H1 (cell line): ENCODE measurements around the gene GALE. TPM values are rescaled to one million over a fixed set of nuclear protein-coding genes. Genes with fewer than 3 reads are reported as not detected.
"Not testable (repeated sequence)": the region's sequence is repeated elsewhere in the genome, so short reads cannot be mapped to it uniquely, and the experiment has no call there.

Source experiments
- CTCF ChIA-PET: fragments of 300-600 bp; sonication (Branson Sonifier 250); formaldehyde crosslinking; loops from one replicate; lab custom pipeline; 2021; ENCODE audit not compliant: partially characterized antibody; lab: Charles Lee
- POLR2A ChIA-PET: fragments of 300-600 bp; sonication (Branson Sonifier 250); formaldehyde crosslinking; loops from one replicate; lab custom pipeline; 2021; ENCODE audit warnings: inconsistent platforms; ENCODE audit not compliant: partially characterized antibody; lab: Charles Lee
- DNase-seq, 2 experiments: peaks; one replicate each; pipeline versions ENCODE4 v3.0.0 to v3.0.0-alpha.2; 2010 to 2022; ENCODE audit warnings: low spot score in 2 of 2, low read depth in 1 of 2, mixed read lengths in 1 of 2
- FAIRE-seq: peaks from 2 replicates; lab custom pipeline; 2011; peaks lifted over from hg19 to GRCh38; lab: Jason Lieb, UNC
- H2AFZ ChIP-seq: 2 replicates; pipeline ENCODE4 v1.8.1; 2012; ENCODE audit warnings: low read length, inconsistent platforms
- H2AK5ac ChIP-seq: 2 replicates; pipeline ENCODE4 v1.6.1; 2013; ENCODE audit warnings: low read depth, low read length
- H2BK120ac ChIP-seq: replicated peaks from 2 replicates; pipeline ENCODE3; 2013; ENCODE audit warnings: low read depth, low read length, inconsistent platforms
- H2BK12ac ChIP-seq: 2 replicates; pipeline ENCODE4 v1.6.1; 2013; ENCODE audit warnings: low read depth, low read length
- H2BK15ac ChIP-seq: 2 replicates; pipeline ENCODE4 v1.6.1; 2013; ENCODE audit warnings: low read length
- H2BK20ac ChIP-seq: 2 replicates; pipeline ENCODE4 v1.6.1; 2013; ENCODE audit warnings: low read length
- H2BK5ac ChIP-seq: 2 replicates; pipeline ENCODE4 v1.6.1; 2013; ENCODE audit warnings: low read depth, low read length
- H3K14ac ChIP-seq: 2 replicates; pipeline ENCODE4 v1.6.1; 2013; ENCODE audit warnings: inconsistent platforms; ENCODE audit not compliant: insufficient read length
- H3K18ac ChIP-seq: 2 replicates; pipeline ENCODE4 v1.6.1; 2013; ENCODE audit warnings: low read length; ENCODE audit errors: extremely low read depth
- H3K23ac ChIP-seq: 2 replicates; pipeline ENCODE4 v1.6.1; 2013; ENCODE audit warnings: inconsistent platforms; ENCODE audit not compliant: insufficient read length
- H3K23me2 ChIP-seq: 2 replicates; pipeline ENCODE4 v1.6.1; 2013; ENCODE audit warnings: low read depth, low read length
- H3K27ac ChIP-seq: 2 replicates; pipeline ENCODE4 v1.6.1; 2011; ENCODE audit warnings: low read depth, low read length, inconsistent platforms
- H3K27me3 ChIP-seq, 4 experiments: replicated peaks in 1 of 4; 1 replicate in 1 of 4; 2 replicates in 3 of 4; pipeline versions ENCODE4 v1.6.1 to v1.8.1; 2011 to 2013; ENCODE audit warnings: low read length in 3 of 4, mild to moderate bottlenecking in 3 of 4, inconsistent platforms in 2 of 4, mixed read lengths in 2 of 4, moderate library complexity in 1 of 4; ENCODE audit not compliant: control insufficient read depth in 3 of 4, insufficient read depth in 3 of 4; ENCODE audit errors: extremely low read depth in 1 of 4
- H3K36me3 ChIP-seq, 4 experiments: 2 replicates each; pipeline versions ENCODE4 v1.6.1 to v1.8.1; 2011 to 2013; ENCODE audit warnings: mild to moderate bottlenecking in 4 of 4, low read length in 3 of 4, moderate library complexity in 2 of 4, control low read depth in 1 of 4, inconsistent platforms in 1 of 4; ENCODE audit not compliant: insufficient read depth in 4 of 4, control insufficient read depth in 2 of 4
- H3K4ac ChIP-seq: replicated peaks from 2 replicates; pipeline ENCODE3; 2013; ENCODE audit warnings: low read length, low read depth, mixed read lengths, inconsistent platforms; ENCODE audit not compliant: insufficient read length
- H3K4me1 ChIP-seq, 4 experiments: replicated peaks in 1 of 4; 1 replicate in 1 of 4; 2 replicates in 3 of 4; pipeline versions ENCODE4 v1.6.1 to v1.8.1; 2011 to 2013; ENCODE audit warnings: low read length in 3 of 4, inconsistent platforms in 2 of 4, mixed read lengths in 1 of 4; ENCODE audit not compliant: insufficient read depth in 4 of 4, control insufficient read depth in 3 of 4
- H3K4me2 ChIP-seq, 2 experiments: 2 replicates each; pipeline versions ENCODE4 v1.6.1 to v1.8.1; 2011 to 2013; ENCODE audit warnings: low read depth in 2 of 2, low read length in 2 of 2, control low read depth in 1 of 2, inconsistent platforms in 1 of 2, mild to moderate bottlenecking in 1 of 2; ENCODE audit not compliant: insufficient read depth in 1 of 2
- H3K4me3 ChIP-seq, 4 experiments: fragments of 200-600, 300-600 bp in 1 of 4; sonication (generic), shearing (Covaris generic), sonication (Bioruptor Twin) in 1 of 4; 2 replicates each; pipeline versions ENCODE4 v1.5.1 to v1.8.1; 2011 to 2016; ENCODE audit warnings: low read length in 4 of 4, low read depth in 3 of 4, control low read depth in 2 of 4, inconsistent platforms in 2 of 4, mild to moderate bottlenecking in 2 of 4, mixed read lengths in 1 of 4, moderate library complexity in 1 of 4; ENCODE audit not compliant: insufficient read depth in 2 of 4; ENCODE audit errors: extremely low read depth in 1 of 4
- H3K56ac ChIP-seq: replicated peaks from 2 replicates; pipeline ENCODE3; 2013; ENCODE audit warnings: low read depth, mild to moderate bottlenecking, mixed read lengths, low read length, inconsistent platforms; ENCODE audit not compliant: insufficient read length
- H3K79me1 ChIP-seq: 2 replicates; pipeline ENCODE4 v1.6.1; 2013; ENCODE audit warnings: low read depth, low read length, control low read depth
- H3K79me2 ChIP-seq, 2 experiments: 2 replicates each; pipeline versions ENCODE4 v1.6.1 to v1.8.1; 2012 to 2013; ENCODE audit warnings: low read length in 2 of 2, mild to moderate bottlenecking in 2 of 2, inconsistent platforms in 1 of 2; ENCODE audit not compliant: insufficient read depth in 2 of 2, control insufficient read depth in 1 of 2
- H3K9ac ChIP-seq, 4 experiments: replicated peaks in 1 of 4; 1 replicate in 1 of 4; 2 replicates in 3 of 4; pipeline versions ENCODE4 v1.6.1 to v1.8.1; 2011 to 2013; ENCODE audit warnings: low read depth in 3 of 4, low read length in 3 of 4, control low read depth in 2 of 4, mild to moderate bottlenecking in 2 of 4, moderate library complexity in 2 of 4, inconsistent platforms in 1 of 4; ENCODE audit errors: extremely low read depth in 1 of 4
- H3K9me3 ChIP-seq, 2 experiments: 2 replicates each; pipeline versions ENCODE4 v1.6.1 to v1.8.1; 2012 to 2013; ENCODE audit warnings: mild to moderate bottlenecking in 2 of 2, moderate library complexity in 2 of 2, control low read depth in 1 of 2, inconsistent platforms in 1 of 2, low read depth in 1 of 2, low read length in 1 of 2, mixed read lengths in 1 of 2; ENCODE audit not compliant: insufficient read depth in 2 of 2
- H4K20me1 ChIP-seq, 2 experiments: replicated peaks in 1 of 2; 2 replicates each; pipeline versions ENCODE3 to v1.8.1; 2011 to 2013; ENCODE audit warnings: inconsistent platforms in 2 of 2, low read length in 2 of 2, mild to moderate bottlenecking in 1 of 2; ENCODE audit not compliant: insufficient read depth in 2 of 2, control insufficient read depth in 1 of 2
- H4K5ac ChIP-seq: 2 replicates; pipeline ENCODE4 v1.6.1; 2013; ENCODE audit warnings: low read length, low read depth, mixed read lengths, inconsistent platforms; ENCODE audit not compliant: insufficient read length
- H4K8ac ChIP-seq: 2 replicates; pipeline ENCODE4 v1.8.0; 2013; ENCODE audit warnings: mild to moderate bottlenecking, moderate library complexity, low read length, inconsistent platforms; ENCODE audit not compliant: insufficient read depth; ENCODE audit errors: extremely low read depth
- H4K91ac ChIP-seq: replicated peaks from 2 replicates; pipeline ENCODE3; 2013; ENCODE audit warnings: low read length, mixed read lengths, inconsistent platforms; ENCODE audit not compliant: insufficient read length
- WGBS, 2 experiments: shearing (Covaris generic) in 1 of 2; methylation state at CpG; one replicate each; pipeline versions ENCODE4 v1.1.6 to v1.1.7; 2013 to 2015; ENCODE audit warnings: low lambda C conversion rate in 2 of 2, mixed read lengths in 2 of 2, inconsistent platforms in 1 of 2, low coverage in 1 of 2, missing lambda C conversion rate in 1 of 2; ENCODE audit not compliant: insufficient replicate concordance in 2 of 2, insufficient coverage in 1 of 2, insufficient read length in 1 of 2; ENCODE audit errors: extremely low coverage in 1 of 2, missing lambda C conversion rate in 1 of 2; 5-methylcytosine and 5-hydroxymethylcytosine counted together
- polyA plus RNA-seq, 7 experiments: library from polyadenylated mRNA; depleted of rRNA in 3 of 7; stranded (reverse) in 5 of 7; unstranded in 2 of 7; fragments of >200 nt in 5 of 7; fragments of 200-250 nt in 2 of 7; gene quantifications; 1 replicate in 5 of 7; 2 replicates in 1 of 7; 4 replicates in 1 of 7; pipeline versions ENCODE4 v1.2.1 to v1.2.3, GENCODE V29; 2011 to 2013; ENCODE audit warnings: missing spikeins in 2 of 7, mixed read lengths in 2 of 7
- total RNA-seq: library from RNA; stranded (reverse); fragmentation: NEBNext Ultra II Directional; extraction: Animal tissue kit (Norgen Biotek cat#: 25700); gene quantifications from 2 replicates; pipeline ENCODE4 v1.2.1, GENCODE V29; 2021

Gene GALE
- total and polyA plus RNA-seq, 2 of the 8 experiments (the other 6 are each of a cell fraction or from before 2014, with no cell fraction given) = 26.0 to 33.9 TPM

DNA sequence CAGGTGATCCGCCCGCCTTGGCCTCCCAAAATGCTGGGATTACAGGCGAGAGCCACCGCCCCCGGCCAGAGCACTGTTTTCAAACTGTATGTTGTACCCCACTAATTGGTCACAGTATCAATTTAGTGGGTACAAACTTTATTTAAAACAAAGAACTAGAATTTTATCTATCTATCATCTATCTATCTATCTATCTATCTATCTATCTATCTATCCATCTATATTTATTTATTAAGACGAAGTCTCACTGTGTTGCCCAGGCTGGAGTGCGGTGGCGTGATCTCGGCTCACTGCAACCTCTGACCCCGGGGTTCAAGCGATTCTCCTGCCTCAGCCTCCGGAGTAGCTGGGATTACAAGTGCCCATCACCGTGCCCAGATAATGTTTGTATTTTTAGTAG is 26.0 kb upstream of the GALE start:
- H4K20me1 ChIP-seq, H3K9me3 ChIP-seq, H2BK15ac ChIP-seq, H3K56ac ChIP-seq, H2BK12ac ChIP-seq, H3K9ac ChIP-seq, H3K79me2 ChIP-seq, H2AK5ac ChIP-seq, H3K79me1 ChIP-seq, H3K4me1 ChIP-seq, H2BK20ac ChIP-seq, H2BK120ac ChIP-seq, H3K14ac ChIP-seq, H4K8ac ChIP-seq, H2BK5ac ChIP-seq, H3K4ac ChIP-seq, H3K27ac ChIP-seq, H3K4me3 ChIP-seq, H3K23me2 ChIP-seq, H4K91ac ChIP-seq, H3K27me3 ChIP-seq, DNase-seq, H3K23ac ChIP-seq, H3K36me3 ChIP-seq, H3K18ac ChIP-seq, FAIRE-seq, H3K4me2 ChIP-seq, H2AFZ ChIP-seq, H4K5ac ChIP-seq: not testable (repeated sequence)
- POLR2A ChIA-PET = interaction anchor here (2.2 to 4.2 kb wide), 2 partner anchors 15 to 28 kb away, joined by 8 to 28 read pairs; partner anchors contain the start of gene GALE
- 91% methylated on average over 13 of the region's 13 CpGs; no CpG with 5 or more reads in 1 of the 2 experiments for WGBS, 2 experiments
- CTCF ChIA-PET = interaction anchor here (0.6 to 8.5 kb wide), 3 partner anchors 15 to 55 kb away, joined by 3 to 99 read pairs (median 3); no protein-coding TSS in a partner anchor
